Panc1 (cell line): ENCODE data around the gene MRGPRD. TPM values are rescaled to one million over a fixed set of nuclear protein-coding genes. Genes with fewer than 3 reads are reported as not detected.

Experiments used
- ATAC-seq: fragments of 200-7000 bp; cut with Tn5 transposase; 2 replicates; pipeline ENCODE4 v1.9.1; 2020; ENCODE audit warnings: mild to moderate bottlenecking, moderate library complexity
- BruUV-seq: library from RNA; stranded (reverse); fragments of 400-500 nt; replicated peaks from 2 replicates; lab custom pipeline; 2021; lab: Mats Ljungman, UMichigan
- CTCF ChIA-PET: fragments of 300-600 bp; sonication (Branson Sonifier 250); formaldehyde crosslinking; loops from one replicate; lab custom pipeline; 2022; ENCODE audit warnings: antibody characterized with exemption; lab: Charles Lee
- POLR2A ChIA-PET: fragments of 300-600 bp; sonication (Branson Sonifier 250); formaldehyde crosslinking; loops from one replicate; lab custom pipeline; 2022; ENCODE audit warnings: antibody characterized with exemption; lab: Charles Lee
- DNase-seq: peaks from one replicate; pipeline ENCODE4 v3.0.0-alpha.2; 2010; ENCODE audit warnings: low read depth, low spot score
- H3K27ac ChIP-seq: 2 replicates; pipeline ENCODE4 v1.5.1; 2011; ENCODE audit warnings: mild to moderate bottlenecking, low read length, inconsistent platforms
- H3K27me3 ChIP-seq: fragments of 200-500 bp; sonication (Bioruptor generic); 2 replicates; pipeline ENCODE4 v1.6.0; 2014; ENCODE audit warnings: low read length, inconsistent platforms; ENCODE audit not compliant: control insufficient read depth, insufficient read depth
- H3K36me3 ChIP-seq: fragments of 200-500 bp; sonication (Bioruptor generic); 2 replicates; pipeline ENCODE4 v1.5.1; 2014; ENCODE audit warnings: inconsistent platforms, mild to moderate bottlenecking, low read length, moderate library complexity; ENCODE audit not compliant: control insufficient read depth, insufficient read depth
- H3K4me1 ChIP-seq: 2 replicates; pipeline ENCODE4 v1.5.1; 2011; ENCODE audit warnings: inconsistent platforms, mild to moderate bottlenecking, low read length, moderate library complexity; ENCODE audit not compliant: control insufficient read depth, insufficient read depth
- H3K4me3 ChIP-seq, 2 experiments: 2 replicates each; pipeline ENCODE4 v1.5.1; 2011 to 2012; ENCODE audit warnings: low read depth in 2 of 2, low read length in 2 of 2, mild to moderate bottlenecking in 2 of 2, inconsistent platforms in 1 of 2, moderate library complexity in 1 of 2
- H3K9me3 ChIP-seq: fragments of 200-500 bp; sonication (Bioruptor generic); 2 replicates; pipeline ENCODE4 v1.5.1; 2014; ENCODE audit warnings: low read depth, mild to moderate bottlenecking, inconsistent platforms, low read length, moderate library complexity; ENCODE audit not compliant: control insufficient read depth, insufficient read depth
- CTCF ChIP-seq: fragments of 450-650 bp; IDR thresholded peaks from 2 replicates; pipeline ENCODE4 v1.5.1; 2017; ENCODE audit warnings: mild to moderate bottlenecking
- POLR2AphosphoS5 ChIP-seq: IDR thresholded peaks from 2 replicates; pipeline ENCODE4 v1.6.1; 2012; ENCODE audit warnings: mild to moderate bottlenecking, low read depth, low read length, moderate library complexity
- SIN3A ChIP-seq: IDR thresholded peaks from 2 replicates; pipeline ENCODE4 v1.6.1; 2012; ENCODE audit warnings: low read depth, mild to moderate bottlenecking, low read length, moderate library complexity, borderline replicate concordance; ENCODE audit not compliant: insufficient read depth
- TCF7L2 ChIP-seq: IDR thresholded peaks from 2 replicates; pipeline ENCODE4 v1.6.1; 2011; ENCODE audit warnings: mild to moderate bottlenecking, low read depth, low read length, inconsistent platforms
- in situ Hi-C: cut with HindIII; loops from 2 replicates; pipeline ENCODE4 v1.10.0; 2016; ENCODE audit warnings: low sequenced_read_pairs, low pct_unique_long_range_greater_than_20kb
- intact Hi-C: fragments of 100-400 bp; cut with micrococcal nuclease; formaldehyde crosslinking; loops from one replicate; pipeline ENCODE4 v1.10.0; 2022; ENCODE audit not compliant: unreplicated experiment
- total RNA-seq: library from RNA; stranded (reverse); gene quantifications from one replicate; pipeline ENCODE4 v1.2.1, GENCODE V29; 2021; ENCODE audit not compliant: unreplicated experiment
- TF ChIP-seq, protein P1 (sequence below), 2 experiments: IDR thresholded peaks; 2 replicates each; pipeline ENCODE4 v1.6.1; 2011 to 2012; ENCODE audit warnings: low read depth in 2 of 2, control low read depth in 1 of 2, low read length in 1 of 2, mild to moderate bottlenecking in 1 of 2, moderate library complexity in 1 of 2; ENCODE audit not compliant: insufficient read depth in 1 of 2

Gene MRGPRD
- total RNA-seq, 1 experiment from 2014 or later = not detected

DNA sequence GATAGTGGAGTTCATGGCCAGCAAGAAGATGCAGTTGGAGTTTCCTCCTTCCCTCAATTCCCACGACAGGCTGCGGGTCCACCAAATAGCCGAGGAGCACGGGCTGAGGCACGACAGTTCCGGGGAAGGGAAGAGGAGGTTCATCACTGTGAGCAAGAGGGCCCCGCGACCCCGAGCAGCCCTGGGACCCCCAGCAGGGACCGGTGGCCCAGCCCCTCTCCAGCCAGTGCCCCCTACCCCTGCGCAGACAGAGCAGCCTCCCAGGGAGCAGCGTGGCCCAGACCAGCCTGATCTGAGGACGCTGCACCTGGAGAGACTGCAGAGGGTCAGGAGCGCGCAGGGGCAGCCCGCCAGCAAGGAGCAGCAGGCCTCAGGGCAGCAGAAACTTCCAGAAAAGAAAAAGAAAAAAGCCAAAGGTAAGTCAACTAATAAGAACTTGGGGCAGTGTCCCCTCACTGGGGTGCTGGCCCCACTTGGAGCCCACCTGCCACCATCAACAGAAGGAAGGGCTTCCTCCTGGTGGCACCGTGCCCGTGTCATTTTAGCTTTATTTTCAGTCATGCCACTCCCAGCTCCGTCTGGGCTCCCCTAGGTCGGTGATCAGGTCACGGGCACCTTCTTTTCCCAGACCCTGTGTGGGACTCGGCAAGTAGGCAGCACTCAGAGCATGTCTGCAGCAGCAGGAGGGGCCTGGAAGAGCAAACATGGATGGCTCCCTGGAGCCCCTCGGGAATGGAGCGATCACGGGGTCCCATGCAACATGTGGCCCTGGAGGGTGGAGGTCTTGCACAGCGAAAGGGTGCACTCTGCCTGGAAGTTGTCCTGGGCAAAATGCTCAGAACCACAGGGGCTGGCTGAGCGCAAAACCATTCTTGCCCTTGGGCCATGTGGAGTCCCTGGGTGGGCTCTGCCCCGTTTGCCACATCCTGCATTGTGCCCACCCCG lies 43.8 kb downstream of the MRGPRD start:
- no TSS peak for BruUV-seq
- CTCF ChIA-PET = no interaction called here
- DNase-seq = no peak
- ATAC-seq = no peak
- POLR2A ChIA-PET = no interaction called here
- Histone ChIP-seq H3K27ac (no peak overlapping the region), H3K4me3 (no peak overlapping the region), H3K4me1 (no peaks in the 10 kb centered on the region), H3K9me3 (no peaks in the 10 kb centered on the region), H3K27me3 (no peaks in the 10 kb centered on the region), H3K36me3 (no peaks in the 10 kb centered on the region; the same call in 1 of the 2 replicates)
- TF ChIP-seq, protein P1, sequence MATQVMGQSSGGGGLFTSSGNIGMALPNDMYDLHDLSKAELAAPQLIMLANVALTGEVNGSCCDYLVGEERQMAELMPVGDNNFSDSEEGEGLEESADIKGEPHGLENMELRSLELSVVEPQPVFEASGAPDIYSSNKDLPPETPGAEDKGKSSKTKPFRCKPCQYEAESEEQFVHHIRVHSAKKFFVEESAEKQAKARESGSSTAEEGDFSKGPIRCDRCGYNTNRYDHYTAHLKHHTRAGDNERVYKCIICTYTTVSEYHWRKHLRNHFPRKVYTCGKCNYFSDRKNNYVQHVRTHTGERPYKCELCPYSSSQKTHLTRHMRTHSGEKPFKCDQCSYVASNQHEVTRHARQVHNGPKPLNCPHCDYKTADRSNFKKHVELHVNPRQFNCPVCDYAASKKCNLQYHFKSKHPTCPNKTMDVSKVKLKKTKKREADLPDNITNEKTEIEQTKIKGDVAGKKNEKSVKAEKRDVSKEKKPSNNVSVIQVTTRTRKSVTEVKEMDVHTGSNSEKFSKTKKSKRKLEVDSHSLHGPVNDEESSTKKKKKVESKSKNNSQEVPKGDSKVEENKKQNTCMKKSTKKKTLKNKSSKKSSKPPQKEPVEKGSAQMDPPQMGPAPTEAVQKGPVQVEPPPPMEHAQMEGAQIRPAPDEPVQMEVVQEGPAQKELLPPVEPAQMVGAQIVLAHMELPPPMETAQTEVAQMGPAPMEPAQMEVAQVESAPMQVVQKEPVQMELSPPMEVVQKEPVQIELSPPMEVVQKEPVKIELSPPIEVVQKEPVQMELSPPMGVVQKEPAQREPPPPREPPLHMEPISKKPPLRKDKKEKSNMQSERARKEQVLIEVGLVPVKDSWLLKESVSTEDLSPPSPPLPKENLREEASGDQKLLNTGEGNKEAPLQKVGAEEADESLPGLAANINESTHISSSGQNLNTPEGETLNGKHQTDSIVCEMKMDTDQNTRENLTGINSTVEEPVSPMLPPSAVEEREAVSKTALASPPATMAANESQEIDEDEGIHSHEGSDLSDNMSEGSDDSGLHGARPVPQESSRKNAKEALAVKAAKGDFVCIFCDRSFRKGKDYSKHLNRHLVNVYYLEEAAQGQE (IDR thresholded peaks at IDR 0.05; ENCODE audit: insufficient read depth in 1 of 2, low read depth in 2 of 2, low read length in 1 of 2) = no peak
- TF ChIP-seq CTCF (no peak), SIN3A (no peak), TCF7L2 (no peak), POLR2AphosphoS5 (no peak)
- intact Hi-C loops = no loop called here
- in situ Hi-C loops = no loop called here

DNA sequence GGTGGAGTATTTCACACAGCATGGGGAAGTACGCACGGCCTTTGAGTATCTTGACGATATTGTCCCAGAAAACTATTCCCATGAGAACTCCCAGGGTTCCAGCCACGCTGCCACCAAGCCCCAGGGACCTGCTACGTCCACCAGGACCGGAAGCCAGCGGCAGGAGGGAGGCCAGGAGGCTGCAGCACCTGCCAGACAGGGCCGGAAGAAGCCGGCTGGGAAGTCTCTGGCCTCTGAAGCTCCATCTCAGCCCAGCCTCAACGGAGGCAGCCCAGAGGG lies 44.5 kb downstream of the MRGPRD start:
- DNase-seq = no peak
- intact Hi-C loops = no loop called here
- no peak overlapping the region for H3K4me3 ChIP-seq
- CTCF ChIA-PET = no interaction called here
- ATAC-seq = no peak
- TF ChIP-seq, protein P1 (IDR thresholded peaks at IDR 0.05; ENCODE audit: insufficient read depth in 1 of 2, low read depth in 2 of 2, low read length in 1 of 2) = no peak
- TF ChIP-seq TCF7L2 (no peak), POLR2AphosphoS5 (no peak), CTCF (no peak), SIN3A (no peak)
- H3K27me3 ChIP-seq = no peaks in the 10 kb centered on the region
- POLR2A ChIA-PET = no interaction called here
- no TSS peak for BruUV-seq
- no peaks in the 10 kb centered on the region for H3K9me3 ChIP-seq
- H3K36me3 ChIP-seq = no peaks in the 10 kb centered on the region; the same call in 1 of the 2 replicates
- no peak overlapping the region for H3K27ac ChIP-seq
- in situ Hi-C loops = no loop called here
- H3K4me1 ChIP-seq = no peaks in the 10 kb centered on the region
